Inferior parietal cortex (tissue), 1 donor: ENCODE measurements around the gene CPNE9.

Experiments
- DNase-seq: peaks from one replicate; pipeline ENCODE4 v3.0.0-alpha.2; 2016; ENCODE audit errors: extremely low spot score

CPNE9 gene

GRCh38 chr3:9686703-9687102, 16.9 kb upstream of the CPNE9 start:
- no peak for DNase-seq

- no peak for DNase-seq
Observed at GRCh38 chr3:9687514-9687913, 16.1 kb upstream of the CPNE9 start.

GRCh38 chr3:9688961-9689360, 14.7 kb upstream of the CPNE9 start:
- no peak for DNase-seq

- DNase-seq: no peak
Observed at GRCh38 chr3:9689757-9690156, 13.9 kb upstream of the CPNE9 start.

GRCh38 chr3:9690451-9691450, 12.9 kb upstream of the CPNE9 start:
- DNase-seq: no peak

GRCh38 chr3:9691636-9692035, 12.0 kb upstream of the CPNE9 start:
- no peak for DNase-seq

- no peak for DNase-seq
Observed at GRCh38 chr3:9692416-9692815, 11.2 kb upstream of the CPNE9 start.

GRCh38 chr3:9695345-9695744, 8.3 kb upstream of the CPNE9 start:
- DNase-seq: no peak

GRCh38 chr3:9695746-9696145, 7.9 kb upstream of the CPNE9 start:
- no peak for DNase-seq

GRCh38 chr3:9696480-9697220, 7.0 kb upstream of the CPNE9 start:
- DNase-seq: no peak

GRCh38 chr3:9697892-9698291, 5.7 kb upstream of the CPNE9 start:
- no peak for DNase-seq

- DNase-seq: no peak
Observed at GRCh38 chr3:9698293-9698692, 5.3 kb upstream of the CPNE9 start.

- DNase-seq: no peak
Observed at GRCh38 chr3:9700536-9700935, 3.1 kb upstream of the CPNE9 start.

GRCh38 chr3:9701006-9701405, 2.6 kb upstream of the CPNE9 start:
- no peak for DNase-seq

- DNase-seq: no peak
Observed at GRCh38 chr3:9701711-9702110, 1.9 kb upstream of the CPNE9 start.

- no peak for DNase-seq
Observed at GRCh38 chr3:9703240-9703639, 393 bp upstream of the CPNE9 start.

GRCh38 chr3:9704347-9705322, 1.0 kb downstream of the CPNE9 start:
- DNase-seq: no peak

- no peak for DNase-seq
Observed at GRCh38 chr3:9710174-9710739, 6.6 kb downstream of the CPNE9 start.

- DNase-seq: no peak
Observed at GRCh38 chr3:9712415-9712814, 8.8 kb downstream of the CPNE9 start.

GRCh38 chr3:9713142-9713541, 9.5 kb downstream of the CPNE9 start:
- no peak for DNase-seq

- no peak for DNase-seq
Observed at GRCh38 chr3:9715136-9715535, 11.5 kb downstream of the CPNE9 start.
